ENCODE data around the gene SNAPC5.

The SNAPC5 gene

GRCh38 chr15:66515901-66516322, 18.4 kb upstream of the SNAPC5 start:
- no peak overlapping the region for H3K4me3 ChIP-seq (ENCODE audit: control insufficient read depth, low read depth, low read length)
- no peak for TF ChIP-seq CTCF (conservative IDR thresholded peaks at IDR 0.05; ENCODE audit: control insufficient read depth, insufficient read depth, low read depth, low read length)
- DNase-seq (ENCODE audit: low read depth): no peak

- DNase-seq (ENCODE audit: low read depth): no peak
- TF ChIP-seq CTCF (conservative IDR thresholded peaks at IDR 0.05; ENCODE audit: control insufficient read depth, insufficient read depth, low read depth, low read length): no peak
- H3K4me3 ChIP-seq (ENCODE audit: control insufficient read depth, low read depth, low read length): no peak overlapping the region
These were observed 17.0 kb upstream of the SNAPC5 start for GRCh38 chr15:66514586-66514985.

GRCh38 chr15:66508293-66508883, 10.8 kb upstream of the SNAPC5 start:
- no peak for TF ChIP-seq CTCF (conservative IDR thresholded peaks at IDR 0.05; ENCODE audit: control insufficient read depth, insufficient read depth, low read depth, low read length)
- H3K4me3 ChIP-seq (ENCODE audit: control insufficient read depth, low read depth, low read length): no peak overlapping the region
- no peak for DNase-seq (ENCODE audit: low read depth)

- no peak for DNase-seq (ENCODE audit: low read depth)
- H3K4me3 ChIP-seq (ENCODE audit: control insufficient read depth, low read depth, low read length): peak overlapping the region; percentile 88
These were observed 8.3 kb upstream of the SNAPC5 start for GRCh38 chr15:66505818-66506217.

GRCh38 chr15:66505430-66505811, 7.9 kb upstream of the SNAPC5 start:
- peak; percentile 63 for DNase-seq (ENCODE audit: low read depth)
- H3K4me3 ChIP-seq (ENCODE audit: control insufficient read depth, low read depth, low read length): peak overlapping the region; percentile 88
- TF ChIP-seq CTCF (conservative IDR thresholded peaks at IDR 0.05; ENCODE audit: control insufficient read depth, insufficient read depth, low read depth, low read length): no peak

More at GRCh38 chr15:66505818-66506217, 8.3 kb upstream of the SNAPC5 start:
- TF ChIP-seq CTCF (conservative IDR thresholded peaks at IDR 0.05; ENCODE audit: control insufficient read depth, insufficient read depth, low read depth, low read length): no peak

GRCh38 chr15:66504563-66505429, 7.2 kb upstream of the SNAPC5 start, which contains the start of the genes RPL4 and ZWILCH:
Gene RPL4, minus strand, starts transcription at chr15:66504855. Its CDS starts 65 bp downstream, at chr15:66504790.
Gene ZWILCH, plus strand, starts transcription at chr15:66505326. Its CDS starts 13 bp downstream, at chr15:66505339.
- no peak for TF ChIP-seq CTCF (conservative IDR thresholded peaks at IDR 0.05; ENCODE audit: control insufficient read depth, insufficient read depth, low read depth, low read length)
- DNase-seq (ENCODE audit: low read depth): peak; percentile 86
- peak within 1 kb of the TSS; percentile 88 for H3K4me3 ChIP-seq (ENCODE audit: control insufficient read depth, low read depth, low read length)
